ENCODE measurements around the gene NUP42.

GRCh38 chr7:23204241-23204640, 22.4 kb downstream of the NUP42 start:
- no peak for TF ChIP-seq SUZ12 (IDR thresholded peaks at IDR 0.05; ENCODE audit: extremely low read depth, insufficient read depth, insufficient read length)
- no peak for TF ChIP-seq YY1 (IDR thresholded peaks at IDR 0.05; ENCODE audit: insufficient read depth, insufficient read length)
- no peak for TF ChIP-seq ZNF274 (IDR thresholded peaks at IDR 0.05; ENCODE audit: low read depth, low read length)

Measured in NT2/D1 (cell line).